Nephron (organoid): ENCODE measurements around the gene DUS3L.

Source experiments
- H3K27ac Mint-ChIP-seq, 3 experiments: 2 replicates each; pipeline ENCODE4 v1.8.0; 2020; ENCODE audit warnings: mixed read lengths in 3 of 3, mild to moderate bottlenecking in 2 of 3, moderate library complexity in 1 of 3
- H3K27me3 Mint-ChIP-seq: 2 replicates; pipeline ENCODE4 v1.8.0; 2021; ENCODE audit warnings: low read depth, mild to moderate bottlenecking, moderate library complexity, mixed read lengths
- H3K36me3 Mint-ChIP-seq: 2 replicates; pipeline ENCODE4 v1.8.0; 2020; ENCODE audit warnings: low read depth, mixed read lengths
- H3K4me1 Mint-ChIP-seq: 2 replicates; pipeline ENCODE4 v1.8.0; 2020; ENCODE audit warnings: mixed read lengths
- H3K4me3 Mint-ChIP-seq, 3 experiments: 2 replicates each; pipeline ENCODE4 v1.8.0; 2020; ENCODE audit warnings: mild to moderate bottlenecking in 3 of 3, mixed read lengths in 3 of 3, moderate library complexity in 2 of 3
- H3K9me3 Mint-ChIP-seq: 2 replicates; pipeline ENCODE4 v1.8.0; 2020; ENCODE audit warnings: mixed read lengths
- CTCF ChIP-seq, 3 experiments: fragments of 200-600 bp; sonication (generic); IDR thresholded peaks; one replicate each; pipeline ENCODE4 v1.5.0; 2021; ENCODE audit warnings: antibody characterized with exemption in 3 of 3; ENCODE audit not compliant: unreplicated experiment in 3 of 3

Gene DUS3L

GRCh38 chr19:5773276-5773675, 17.7 kb downstream of the DUS3L start:
- Mint-ChIP-seq H3K4me3 (no peak overlapping the region), H3K36me3 (no peaks in the 10 kb centered on the region), H3K27ac (no peak overlapping the region)

GRCh38 chr19:5772416-5772815, 18.5 kb downstream of the DUS3L start:
- Mint-ChIP-seq H3K36me3 (no peaks in the 10 kb centered on the region), H3K4me3 (no peak overlapping the region), H3K4me1 (no peaks in the 10 kb centered on the region), H3K27me3 (peaks cover 6% of the 10 kb centered on the region), H3K27ac (no peak overlapping the region), H3K9me3 (no peaks in the 10 kb centered on the region)
- TF ChIP-seq CTCF (IDR thresholded peaks at IDR 0.05; ENCODE audit: unreplicated experiment in 3 of 3): no peak

More at GRCh38 chr19:5773276-5773675, 17.7 kb downstream of the DUS3L start:
- Mint-ChIP-seq H3K27me3 (peaks cover 6% of the 10 kb centered on the region), H3K4me1 (no peaks in the 10 kb centered on the region), H3K9me3 (no peaks in the 10 kb centered on the region)
- no peak for TF ChIP-seq CTCF (IDR thresholded peaks at IDR 0.05; ENCODE audit: unreplicated experiment in 3 of 3)

- H3K36me3 Mint-ChIP-seq: no peaks in the 10 kb centered on the region
- H3K4me1 Mint-ChIP-seq: no peaks in the 10 kb centered on the region
- H3K27me3 Mint-ChIP-seq: peaks cover 6% of the 10 kb centered on the region
- H3K27ac Mint-ChIP-seq: no peak overlapping the region
- no peak for TF ChIP-seq CTCF (IDR thresholded peaks at IDR 0.05; ENCODE audit: unreplicated experiment in 3 of 3)
- H3K4me3 Mint-ChIP-seq: no peak overlapping the region
- H3K9me3 Mint-ChIP-seq: no peaks in the 10 kb centered on the region
These were observed 23.0 kb downstream of the DUS3L start for GRCh38 chr19:5767949-5768348.

- Mint-ChIP-seq H3K4me1 (no peaks in the 10 kb centered on the region), H3K36me3 (no peaks in the 10 kb centered on the region), H3K27me3 (peaks cover 12% of the 10 kb centered on the region), H3K4me3 (no peak overlapping the region), H3K9me3 (no peaks in the 10 kb centered on the region), H3K27ac (no peak overlapping the region)
- TF ChIP-seq CTCF (IDR thresholded peaks at IDR 0.05; ENCODE audit: unreplicated experiment in 3 of 3): no peak
These were observed 25.7 kb downstream of the DUS3L start for GRCh38 chr19:5765220-5765619.

GRCh38 chr19:5762608-5763217, 28.2 kb downstream of the DUS3L start:
- TF ChIP-seq CTCF (IDR thresholded peaks at IDR 0.05; ENCODE audit: unreplicated experiment in 3 of 3): no peak

GRCh38 chr19:5753743-5754142, 37.2 kb downstream of the DUS3L start:
- Mint-ChIP-seq H3K9me3 (no peaks in the 10 kb centered on the region), H3K27ac (no peak overlapping the region), H3K36me3 (no peaks in the 10 kb centered on the region), H3K27me3 (no peaks in the 10 kb centered on the region), H3K4me1 (no peaks in the 10 kb centered on the region), H3K4me3 (no peak overlapping the region)
- no peak for TF ChIP-seq CTCF (IDR thresholded peaks at IDR 0.05; ENCODE audit: unreplicated experiment in 3 of 3)

More at GRCh38 chr19:5762608-5763217, 28.2 kb downstream of the DUS3L start:
- H3K36me3 Mint-ChIP-seq: no peaks in the 10 kb centered on the region
- H3K27ac Mint-ChIP-seq: no peak overlapping the region
- H3K4me3 Mint-ChIP-seq: no peak overlapping the region
- H3K27me3 Mint-ChIP-seq: peaks cover 10% of the 10 kb centered on the region
- no peaks in the 10 kb centered on the region for H3K9me3 Mint-ChIP-seq
- no peaks in the 10 kb centered on the region for H3K4me1 Mint-ChIP-seq
